Measurements from ENCODE around the gene WDPCP.

WDPCP gene

GRCh38 chr2:63520793-63521192 is 67.5 kb downstream of the WDPCP start:
- TF ChIP-seq MYC (IDR thresholded peaks at IDR 0.05; ENCODE audit: low read depth, low read length): no peak
- no peak for TF ChIP-seq POLR2A (IDR thresholded peaks at IDR 0.05; ENCODE audit: extremely low read depth, insufficient read length)
- no peak for TF ChIP-seq CTCF (IDR thresholded peaks at IDR 0.05; ENCODE audit: low read depth, low read length)
- TF ChIP-seq, protein P1, sequence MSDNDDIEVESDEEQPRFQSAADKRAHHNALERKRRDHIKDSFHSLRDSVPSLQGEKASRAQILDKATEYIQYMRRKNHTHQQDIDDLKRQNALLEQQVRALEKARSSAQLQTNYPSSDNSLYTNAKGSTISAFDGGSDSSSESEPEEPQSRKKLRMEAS (IDR thresholded peaks at IDR 0.05; ENCODE audit: low read depth, low read length): no peak
- no peak overlapping the region for H3K4me3 ChIP-seq (ENCODE audit: low read depth, low read length)
- DNase-seq (ENCODE audit: low read depth): no peak

DNA sequence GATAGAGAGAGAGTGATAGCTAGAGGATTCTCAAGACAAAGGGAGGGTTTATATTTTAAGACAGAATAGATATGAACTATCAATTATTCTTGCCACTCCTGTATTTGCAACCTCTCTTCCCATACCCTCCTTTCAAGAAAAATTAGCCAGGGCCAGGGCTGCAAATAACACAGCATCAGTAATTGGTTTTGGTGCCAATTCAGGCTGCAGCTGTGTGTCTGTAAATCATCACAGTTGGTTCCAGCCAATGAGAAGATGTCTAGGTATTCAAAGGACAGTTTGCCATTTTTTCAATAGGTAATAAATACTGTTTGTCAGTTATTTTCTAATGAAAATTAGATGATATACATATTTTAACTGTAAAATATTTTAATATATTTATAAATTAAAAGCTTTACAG is 73.5 kb downstream of the WDPCP start:
- TF ChIP-seq POLR2A (IDR thresholded peaks at IDR 0.05; ENCODE audit: extremely low read depth, insufficient read length) (no peak), MYC (IDR thresholded peaks at IDR 0.05; ENCODE audit: low read depth, low read length) (no peak), CTCF (IDR thresholded peaks at IDR 0.05; ENCODE audit: low read depth, low read length) (no peak)
- TF ChIP-seq, protein P1 (IDR thresholded peaks at IDR 0.05; ENCODE audit: low read depth, low read length): no peak
- no peak overlapping the region for H3K4me3 ChIP-seq (ENCODE audit: low read depth, low read length)
- DNase-seq (ENCODE audit: low read depth): no peak

- H3K4me3 ChIP-seq (ENCODE audit: low read depth, low read length): no peak overlapping the region
- no peak for TF ChIP-seq CTCF (IDR thresholded peaks at IDR 0.05; ENCODE audit: low read depth, low read length)
- TF ChIP-seq POLR2A (IDR thresholded peaks at IDR 0.05; ENCODE audit: extremely low read depth, insufficient read length): no peak
- TF ChIP-seq, protein P1 (IDR thresholded peaks at IDR 0.05; ENCODE audit: low read depth, low read length): no peak
- no peak for TF ChIP-seq MYC (IDR thresholded peaks at IDR 0.05; ENCODE audit: low read depth, low read length)
- no peak for DNase-seq (ENCODE audit: low read depth)
Observed at GRCh38 chr2:63514237-63514716, 74.0 kb downstream of the WDPCP start.

DNA sequence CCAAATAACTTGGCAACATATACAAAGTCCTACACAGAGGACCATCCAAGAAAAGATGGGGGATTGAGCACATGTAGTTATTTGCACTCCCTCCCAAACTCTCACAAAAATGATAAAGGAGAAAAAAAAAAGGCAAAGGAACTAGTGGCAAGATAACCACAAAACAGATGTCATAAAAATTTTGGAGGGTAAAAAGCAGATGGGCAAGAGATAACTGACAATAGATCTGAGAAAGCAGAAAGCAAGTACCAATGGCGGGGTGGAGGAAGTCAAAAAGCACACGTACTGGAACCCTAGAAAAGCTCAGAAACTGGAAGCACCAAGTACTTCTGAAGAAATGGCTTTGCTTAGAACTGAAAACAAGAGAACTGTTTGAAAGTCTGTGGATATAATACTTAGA is 82.0 kb downstream of the WDPCP start:
- H3K4me3 ChIP-seq (ENCODE audit: low read depth, low read length): no peak overlapping the region
- TF ChIP-seq CTCF (IDR thresholded peaks at IDR 0.05; ENCODE audit: low read depth, low read length): no peak
- TF ChIP-seq, protein P1 (IDR thresholded peaks at IDR 0.05; ENCODE audit: low read depth, low read length): no peak
- TF ChIP-seq MYC (IDR thresholded peaks at IDR 0.05; ENCODE audit: low read depth, low read length): no peak
- no peak for TF ChIP-seq POLR2A (IDR thresholded peaks at IDR 0.05; ENCODE audit: extremely low read depth, insufficient read length)
- DNase-seq (ENCODE audit: low read depth): peak; percentile 8

- TF ChIP-seq, protein P1 (IDR thresholded peaks at IDR 0.05; ENCODE audit: low read depth, low read length): no peak
- TF ChIP-seq CTCF (IDR thresholded peaks at IDR 0.05; ENCODE audit: low read depth, low read length): no peak
- no peak for TF ChIP-seq MYC (IDR thresholded peaks at IDR 0.05; ENCODE audit: low read depth, low read length)
- no peak for TF ChIP-seq POLR2A (IDR thresholded peaks at IDR 0.05; ENCODE audit: extremely low read depth, insufficient read length)
- no peak overlapping the region for H3K4me3 ChIP-seq (ENCODE audit: low read depth, low read length)
- DNase-seq (ENCODE audit: low read depth): no peak
Observed at GRCh38 chr2:63503818-63504217, 84.5 kb downstream of the WDPCP start.

Measured in NB4 (cell line).